Vagina (tissue), 2 donors: ENCODE results near the gene ZFP69.

Experiments
- CTCF ChIP-seq, 3 experiments: fragments of 450-650 bp in 2 of 3; fragments of 200-600 bp in 1 of 3; sonication (generic) in 1 of 3; IDR thresholded peaks; one replicate each; pipeline ENCODE4 v1.5.1; 2017 to 2019; ENCODE audit warnings: antibody characterized with exemption in 3 of 3, mild to moderate bottlenecking in 2 of 3, moderate library complexity in 2 of 3
- POLR2A ChIP-seq, 2 donors: fragments of 450-650 bp; IDR thresholded peaks; one replicate each; pipeline ENCODE4 v1.6.1; 2017; ENCODE audit warnings: antibody characterized with exemption in 2 of 2, mild to moderate bottlenecking in 2 of 2, moderate library complexity in 2 of 2

- TF ChIP-seq CTCF (IDR thresholded peaks at IDR 0.05) = no peak
- no peak for TF ChIP-seq POLR2A (IDR thresholded peaks at IDR 0.05)
Measured at GRCh38 chr1:40435876-40436275, 41.2 kb upstream of the ZFP69 start.
